Right atrium auricular region (tissue), 2 donors: ENCODE measurements around the gene TEAD3. TPM values are rescaled to one million over a fixed set of nuclear protein-coding genes. Genes with fewer than 3 reads are reported as not detected.

Experiments used
- DNase-seq: peaks from one replicate; pipeline ENCODE4 v3.0.0-alpha.2; 2019; ENCODE audit warnings: low spot score
- H3K27ac ChIP-seq, 2 donors: fragments of 200-600 bp; sonication (generic); 1 replicate in 1 of 2; 2 replicates in 1 of 2; pipeline ENCODE4 v1.5.1; 2016 to 2019
- H3K27me3 ChIP-seq, 2 donors: fragments of 200-600 bp; sonication (generic); one replicate each; pipeline versions ENCODE4 v1.5.1 to v1.6.0; 2017 to 2019
- H3K36me3 ChIP-seq: fragments of 200-600 bp; sonication (generic); one replicate; pipeline ENCODE4 v1.5.1; 2016
- H3K4me1 ChIP-seq, 2 donors: fragments of 200-600 bp; sonication (generic); one replicate each; pipeline versions ENCODE4 v1.5.1 to v1.6.0; 2017 to 2019
- H3K4me3 ChIP-seq, 2 donors: fragments of 200-600 bp; sonication (generic); 1 replicate in 1 of 2; 2 replicates in 1 of 2; pipeline ENCODE4 v1.5.1; 2017 to 2019; ENCODE audit warnings: mild to moderate bottlenecking in 1 of 2, moderate library complexity in 1 of 2
- H3K9me3 ChIP-seq, 2 donors: fragments of 200-600 bp; sonication (generic); one replicate each; pipeline ENCODE4 v1.5.1; 2019
- total RNA-seq, 2 donors: library from RNA; depleted of rRNA; stranded (reverse); fragments of >200 nt; gene quantifications; one replicate each; pipeline ENCODE4 v1.1.0, GENCODE V29; 2016
- TF ChIP-seq, protein P1 (sequence below), 2 donors: fragments of 200-600 bp; sonication (generic); IDR thresholded peaks; one replicate each; pipeline ENCODE4 v1.5.1; 2019; ENCODE audit warnings: antibody characterized with exemption in 2 of 2

The TEAD3 gene
- total RNA-seq, 2 donors from 2014 or later = 19.3 to 37.1 TPM

DNA sequence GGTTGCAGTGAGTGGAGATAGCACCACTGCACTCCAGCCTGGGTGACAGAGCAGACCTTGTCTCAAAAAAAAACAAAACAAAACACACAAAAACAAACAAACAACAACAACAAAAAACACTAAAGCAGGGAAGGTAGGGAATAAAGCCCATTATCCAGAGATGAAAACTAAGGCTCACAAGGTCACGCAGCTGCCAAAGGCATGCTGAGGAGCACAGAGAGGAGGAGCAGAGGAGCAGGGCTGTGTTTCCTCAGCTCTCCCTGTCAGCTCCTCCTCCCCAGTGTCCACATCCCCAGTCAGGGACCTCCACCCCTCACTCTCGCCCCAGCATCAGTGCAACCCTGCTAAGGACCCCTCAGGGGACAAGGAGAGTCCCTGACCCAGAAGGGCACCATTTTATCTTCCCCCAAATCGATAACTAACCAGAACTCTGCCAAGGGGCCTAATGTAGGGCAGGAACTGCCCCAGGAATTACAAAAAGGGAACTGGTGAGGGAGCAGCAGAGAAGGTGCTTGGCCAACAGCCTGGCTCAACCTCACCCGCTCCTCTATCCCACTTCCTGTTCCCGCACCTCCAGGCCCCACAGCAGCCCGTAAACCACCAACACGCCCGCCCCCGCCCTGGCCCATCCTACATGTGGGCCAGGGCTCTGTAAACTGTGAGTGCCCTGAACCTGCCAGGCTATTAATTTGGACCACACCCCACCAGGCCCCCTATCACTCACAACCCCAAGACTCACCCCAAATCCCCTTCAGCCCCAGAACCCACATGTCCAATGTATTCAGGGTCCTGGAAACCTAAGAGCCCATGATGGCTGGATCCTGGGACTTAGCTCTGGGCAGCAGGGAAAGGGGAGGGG is 9.0 kb downstream of the TEAD3 start:
- peak overlapping the region; percentile 83 to 89 for H3K27ac ChIP-seq
- DNase-seq = no peak
- TF ChIP-seq, protein P1, sequence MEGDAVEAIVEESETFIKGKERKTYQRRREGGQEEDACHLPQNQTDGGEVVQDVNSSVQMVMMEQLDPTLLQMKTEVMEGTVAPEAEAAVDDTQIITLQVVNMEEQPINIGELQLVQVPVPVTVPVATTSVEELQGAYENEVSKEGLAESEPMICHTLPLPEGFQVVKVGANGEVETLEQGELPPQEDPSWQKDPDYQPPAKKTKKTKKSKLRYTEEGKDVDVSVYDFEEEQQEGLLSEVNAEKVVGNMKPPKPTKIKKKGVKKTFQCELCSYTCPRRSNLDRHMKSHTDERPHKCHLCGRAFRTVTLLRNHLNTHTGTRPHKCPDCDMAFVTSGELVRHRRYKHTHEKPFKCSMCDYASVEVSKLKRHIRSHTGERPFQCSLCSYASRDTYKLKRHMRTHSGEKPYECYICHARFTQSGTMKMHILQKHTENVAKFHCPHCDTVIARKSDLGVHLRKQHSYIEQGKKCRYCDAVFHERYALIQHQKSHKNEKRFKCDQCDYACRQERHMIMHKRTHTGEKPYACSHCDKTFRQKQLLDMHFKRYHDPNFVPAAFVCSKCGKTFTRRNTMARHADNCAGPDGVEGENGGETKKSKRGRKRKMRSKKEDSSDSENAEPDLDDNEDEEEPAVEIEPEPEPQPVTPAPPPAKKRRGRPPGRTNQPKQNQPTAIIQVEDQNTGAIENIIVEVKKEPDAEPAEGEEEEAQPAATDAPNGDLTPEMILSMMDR (IDR thresholded peaks at IDR 0.05) = no peak
- no peaks in the 10 kb centered on the region for H3K27me3 ChIP-seq
- H3K9me3 ChIP-seq = no peaks in the 10 kb centered on the region
- peaks cover 0 to 77% of the 10 kb centered on the region in 2 donors for H3K4me1 ChIP-seq
- H3K36me3 ChIP-seq = peaks cover 10% of the 10 kb centered on the region
- H3K4me3 ChIP-seq = no peak overlapping the region

- Histone ChIP-seq H3K4me1 (peaks cover 0 to 67% of the 10 kb centered on the region in 2 donors), H3K36me3 (peaks cover 10% of the 10 kb centered on the region), H3K27me3 (no peaks in the 10 kb centered on the region), H3K9me3 (no peaks in the 10 kb centered on the region), H3K27ac (peak overlapping the region; percentile 74 to 75), H3K4me3 (peak overlapping the region; percentile 12 to 18)
- TF ChIP-seq, protein P1 (IDR thresholded peaks at IDR 0.05) = no peak
- no peak for DNase-seq
Measured at GRCh38 chr6:35486005-35486925, 10.6 kb downstream of the TEAD3 start.

DNA sequence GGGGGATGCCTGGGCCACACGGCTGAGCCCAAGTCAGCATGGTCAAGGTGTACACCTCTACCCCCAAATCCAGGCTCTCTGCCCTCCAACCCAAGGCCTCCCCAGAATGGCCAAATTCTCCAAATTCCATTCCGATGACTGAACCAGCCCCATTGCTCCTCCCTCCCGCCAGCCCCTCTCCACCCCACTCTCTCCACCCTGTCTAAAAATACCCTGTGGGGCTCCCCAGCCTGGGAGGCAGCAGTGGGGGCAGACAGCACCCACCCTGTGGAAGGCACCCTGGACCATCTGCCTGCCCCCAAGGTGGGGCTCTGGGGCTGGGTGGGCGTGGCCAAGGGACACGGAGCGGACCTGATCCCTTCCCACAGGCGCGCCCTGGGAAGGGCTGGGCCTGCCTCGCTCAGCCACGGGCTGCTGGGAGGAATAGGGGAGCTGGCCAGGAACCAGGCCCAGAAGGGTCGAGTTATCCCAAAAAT is 11.4 kb downstream of the TEAD3 start:
- DNase-seq = no peak
- Histone ChIP-seq H3K4me1 (peaks cover 0 to 66% of the 10 kb centered on the region in 2 donors), H3K27me3 (no peaks in the 10 kb centered on the region), H3K9me3 (no peaks in the 10 kb centered on the region), H3K36me3 (peaks cover 10% of the 10 kb centered on the region), H3K4me3 (peak overlapping the region in 1 of 2 donors; percentile 18), H3K27ac (peak overlapping the region; percentile 74 to 75)
- TF ChIP-seq, protein P1 (IDR thresholded peaks at IDR 0.05) = no peak

DNA sequence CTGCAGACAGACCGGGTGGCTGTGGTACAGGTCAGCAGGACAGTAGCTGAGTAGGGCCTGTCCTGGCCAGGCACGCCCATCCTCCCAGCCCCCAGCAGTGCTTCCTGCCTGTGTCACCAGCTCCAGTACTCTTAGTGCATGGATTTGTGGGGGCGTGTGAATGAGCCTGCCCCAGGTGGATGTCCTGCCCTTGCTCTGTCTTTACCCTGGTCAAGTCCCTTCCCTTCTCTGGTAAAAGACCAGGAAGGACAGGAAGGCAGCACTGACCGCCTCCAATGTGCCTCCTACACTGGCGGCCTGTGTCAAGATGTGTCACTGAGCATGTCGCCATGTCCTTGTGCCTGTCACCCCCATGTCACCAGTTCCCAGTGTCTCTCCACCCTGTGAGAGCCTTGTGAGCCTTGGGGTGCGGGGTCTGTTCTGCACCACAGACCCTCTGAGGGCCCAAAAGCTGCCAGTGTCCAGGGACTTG is 11.9 kb downstream of the TEAD3 start:
- Histone ChIP-seq H3K27me3 (no peaks in the 10 kb centered on the region), H3K9me3 (no peaks in the 10 kb centered on the region), H3K27ac (peak overlapping the region; percentile 74 to 75), H3K4me1 (peaks cover 0 to 61% of the 10 kb centered on the region in 2 donors), H3K4me3 (peak overlapping the region in 1 of 2 donors; percentile 18), H3K36me3 (peaks cover 14% of the 10 kb centered on the region)
- TF ChIP-seq, protein P1 (IDR thresholded peaks at IDR 0.05) = no peak
- DNase-seq = no peak

GRCh38 chr6:35483893-35484645 is 12.8 kb downstream of the TEAD3 start:
- Histone ChIP-seq H3K9me3 (no peaks in the 10 kb centered on the region), H3K4me3 (no peak overlapping the region), H3K4me1 (peaks cover 0 to 54% of the 10 kb centered on the region in 2 donors), H3K27ac (peak overlapping the region in 1 of 2 donors; percentile 75), H3K36me3 (peaks cover 23% of the 10 kb centered on the region), H3K27me3 (no peaks in the 10 kb centered on the region)
- TF ChIP-seq, protein P1 (IDR thresholded peaks at IDR 0.05) = no peak
- no peak for DNase-seq
